Left kidney (tissue), 2 donors: Measurements from ENCODE around the gene SH3BGR. TPM values are rescaled to one million over a fixed set of nuclear protein-coding genes. Genes with fewer than 3 reads are reported as not detected.
A peak's percentile ranks its signal among the peaks of the same experiment; 100 is the strongest.

Experiments used
- DNase-seq: peaks from one replicate; pipeline ENCODE4 v3.0.0-alpha.2; 2013
- polyA plus RNA-seq: library from polyadenylated mRNA; unstranded; fragments of 120-200 nt; gene quantifications from one replicate; pipeline ENCODE4 v1.2.1, GENCODE V29; 2013; ENCODE audit not compliant: insufficient read length

SH3BGR gene
- polyA plus RNA-seq, 1 donor = 4.3 TPM

GRCh38 chr21:39552856-39553255 is 101.1 kb downstream of the SH3BGR start:
- no peak for DNase-seq

- no peak for DNase-seq
These were observed 101.6 kb downstream of the SH3BGR start for GRCh38 chr21:39553331-39553730.

- peak; percentile 29 for DNase-seq
These were observed 104.3 kb downstream of the SH3BGR start for GRCh38 chr21:39555911-39556590.

- no peak for DNase-seq
These were observed 107.7 kb downstream of the SH3BGR start for GRCh38 chr21:39559511-39559910.

- no peak for DNase-seq
These were observed 109.4 kb downstream of the SH3BGR start for GRCh38 chr21:39561140-39561539.

GRCh38 chr21:39562791-39563770 is 111.3 kb downstream of the SH3BGR start:
- DNase-seq = no peak

- DNase-seq = peak; percentile 3
These were observed 112.4 kb downstream of the SH3BGR start for GRCh38 chr21:39564200-39564599.

Other genes with a start within 250 kb of the SH3BGR start
- 57.8 TPM for gene BRWD1, start 138.3 kb upstream of the SH3BGR start, polyA plus RNA-seq
- 741 TPM for gene HMGN1, start 102.9 kb upstream of the SH3BGR start, polyA plus RNA-seq
- 7.0 TPM for gene LCA5L, start 6.2 kb upstream of the SH3BGR start, polyA plus RNA-seq
- gene B3GALT5, start 161.0 kb downstream of the SH3BGR start, polyA plus RNA-seq = 1.8 TPM